ENCODE measurements around the gene TCF4. TPM values are rescaled to one million over a fixed set of nuclear protein-coding genes. Genes with fewer than 3 reads are reported as not detected.

TCF4 gene
- total RNA-seq, 1 donor from 2014 or later = 3.9 TPM

DNA sequence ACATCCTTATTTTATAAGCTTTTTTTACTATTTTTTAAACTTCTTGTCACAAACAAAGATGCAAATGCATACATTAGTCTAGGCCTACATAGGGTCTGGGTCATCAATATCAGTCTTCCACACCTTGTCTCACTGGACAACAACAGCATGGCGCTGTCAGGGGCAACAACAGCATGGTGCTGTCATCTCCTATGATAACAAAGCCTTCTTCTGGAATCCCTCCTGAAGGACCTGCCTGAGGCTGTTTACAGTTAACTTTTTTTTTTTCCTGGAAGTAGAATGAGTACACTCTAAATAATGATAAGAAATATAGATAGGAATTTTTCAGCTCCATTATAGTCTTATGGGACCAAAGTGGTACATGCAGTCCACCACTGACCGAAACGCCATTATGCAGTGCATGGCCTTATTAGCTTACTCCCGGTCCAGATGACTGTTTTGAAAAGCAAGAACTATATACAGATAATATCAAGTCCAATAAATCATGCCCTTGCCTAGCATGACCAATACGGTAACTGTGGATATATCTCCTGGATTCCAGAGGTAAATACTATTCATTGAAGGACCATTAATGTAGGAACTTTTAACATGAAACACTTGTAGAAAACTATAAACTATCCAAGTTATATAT, 38.4 kb downstream of the TCF4 start:
- intact Hi-C loops (cut with micrococcal nuclease) = no loop called here

DNA sequence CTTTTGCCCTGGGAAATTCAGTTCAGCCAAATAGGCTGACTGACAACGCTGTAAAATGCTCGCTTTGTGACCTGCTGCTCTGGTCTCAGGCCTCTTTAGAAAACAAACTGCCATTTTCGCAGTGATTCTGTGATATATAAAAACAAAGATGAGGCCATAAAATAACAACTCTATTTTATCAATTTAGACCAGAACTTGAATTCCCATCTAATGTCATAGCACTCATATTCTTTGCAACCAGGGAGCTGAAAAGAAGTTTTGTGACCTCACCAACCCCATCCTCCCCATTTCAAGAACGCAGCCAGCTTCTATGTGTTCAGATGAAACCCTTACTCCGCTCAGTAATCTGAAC, 40.3 kb downstream of the TCF4 start:
- intact Hi-C loops (cut with micrococcal nuclease) = no loop called here

DNA sequence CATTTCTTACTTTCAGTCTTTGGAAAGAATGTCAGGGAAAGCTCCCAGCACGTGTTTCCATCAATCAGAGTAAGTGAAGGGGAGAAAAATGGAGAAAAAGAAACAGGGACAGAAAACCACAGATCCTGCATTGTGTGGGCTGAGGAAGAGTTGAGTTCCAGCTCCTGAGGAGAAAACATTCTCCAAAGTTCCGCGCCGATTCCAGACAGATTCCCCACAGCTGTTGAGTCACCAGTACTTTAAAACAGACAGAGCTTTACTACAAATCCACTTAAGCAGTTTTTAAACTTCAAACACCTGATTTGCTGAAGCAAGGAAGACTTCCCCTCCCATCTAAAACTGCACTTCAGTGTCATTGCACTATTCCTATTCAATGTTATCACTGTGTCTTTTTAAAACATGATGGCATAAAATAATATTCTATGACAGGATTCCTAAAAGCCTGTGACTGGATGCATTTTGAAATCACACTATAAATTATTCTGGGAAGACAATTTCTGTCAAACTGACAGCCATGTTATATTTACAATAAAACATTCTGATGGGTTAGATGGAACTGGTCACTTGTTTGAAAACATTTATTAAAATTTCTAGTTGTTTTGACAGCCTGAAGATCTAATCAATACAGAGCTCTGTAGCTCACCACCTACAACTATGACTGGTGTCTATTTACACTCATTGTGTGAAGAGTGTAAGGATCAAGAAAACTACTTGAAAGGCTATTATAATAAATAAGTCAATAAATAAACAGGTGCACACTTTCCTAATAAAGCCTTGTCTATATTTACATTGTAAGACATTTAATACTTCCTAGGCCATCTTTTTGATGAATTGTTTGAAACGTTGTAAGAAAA, 40.9 kb downstream of the TCF4 start:
- intact Hi-C loops (cut with micrococcal nuclease) = no loop called here

DNA sequence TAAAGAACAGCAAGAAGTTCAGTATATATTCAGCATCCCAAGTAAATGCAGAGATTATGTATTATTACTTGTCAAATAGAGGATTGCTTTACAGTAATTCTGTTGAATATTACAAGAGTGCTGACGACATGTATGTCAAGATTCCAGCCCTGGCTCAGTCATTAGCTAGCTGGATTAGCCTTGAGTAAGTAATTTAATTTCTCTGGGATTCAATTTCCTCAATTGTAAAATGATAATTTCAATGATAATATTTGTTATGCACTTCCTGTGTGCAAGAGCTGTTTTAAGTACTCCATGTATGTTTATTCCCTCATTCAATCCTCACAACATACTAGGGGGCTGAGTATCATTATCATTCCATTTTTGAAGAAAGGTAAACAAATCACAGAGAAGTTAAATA, 44.0 kb downstream of the TCF4 start:
- intact Hi-C loops (cut with micrococcal nuclease) = no loop called here

DNA sequence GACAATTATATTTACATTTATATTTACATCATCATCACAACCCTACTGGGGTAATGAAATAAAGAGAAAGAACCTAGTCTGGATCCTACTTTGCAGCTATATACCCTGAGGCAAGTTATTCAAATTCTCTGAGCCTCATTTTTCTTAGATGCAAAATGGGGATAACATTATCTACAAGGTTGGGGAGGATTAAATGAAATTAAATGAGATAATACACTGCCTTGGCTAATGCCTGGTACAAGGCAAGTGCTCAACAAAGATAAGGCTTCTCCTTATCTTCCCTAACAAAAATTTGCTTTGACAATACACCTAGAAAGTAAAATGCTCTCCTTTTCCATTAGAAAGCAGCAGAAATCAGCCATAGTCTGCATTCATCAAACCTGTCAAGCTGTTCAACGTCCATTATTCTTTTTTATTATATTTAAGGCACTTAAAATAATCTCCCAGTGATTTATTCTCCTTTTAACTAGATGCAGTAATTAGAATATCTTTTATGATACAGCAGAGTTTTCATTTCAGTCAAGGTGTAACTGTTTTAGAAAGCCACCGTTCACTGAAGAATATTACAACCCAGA, 44.8 kb downstream of the TCF4 start:
- intact Hi-C loops (cut with micrococcal nuclease) = no loop called here

DNA sequence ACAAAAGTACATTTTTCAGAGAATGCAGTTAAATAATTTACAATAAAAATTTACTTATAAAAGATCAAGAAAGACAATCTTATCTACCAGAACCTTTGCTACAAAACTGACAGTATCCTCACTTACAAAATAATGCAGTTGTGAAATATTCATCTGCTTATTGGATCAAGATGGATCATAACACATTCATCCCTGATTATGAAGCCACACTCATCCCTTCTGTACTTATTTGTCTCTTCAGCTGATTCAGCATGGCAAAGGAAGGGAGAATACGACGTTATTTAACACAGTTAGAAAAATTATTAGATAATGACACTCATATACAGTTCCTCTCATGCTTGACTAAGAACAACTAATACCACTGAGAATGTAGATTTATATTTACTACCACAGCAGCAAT, 46.4 kb downstream of the TCF4 start:
- intact Hi-C loops (cut with micrococcal nuclease) = no loop called here

DNA sequence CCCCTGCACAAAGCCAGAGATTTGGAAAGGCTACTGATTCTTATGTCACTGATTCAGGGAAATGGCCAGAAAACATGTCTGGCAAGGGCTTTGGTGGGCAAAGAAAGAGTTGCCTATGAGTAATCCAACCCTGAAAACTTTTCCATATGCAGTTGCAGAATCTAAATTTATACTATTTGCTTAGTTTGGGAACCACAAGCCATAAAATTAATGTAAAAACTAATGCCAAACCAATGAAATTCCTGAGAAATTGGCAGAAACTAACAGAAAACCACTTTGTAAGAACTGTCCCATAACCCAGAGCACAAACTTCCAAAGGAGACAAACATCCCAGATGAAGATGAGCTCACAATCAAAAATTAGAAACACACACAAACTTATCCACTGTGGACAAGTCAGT, 48.8 kb downstream of the TCF4 start:
- intact Hi-C loops (cut with micrococcal nuclease) = no loop called here

DNA sequence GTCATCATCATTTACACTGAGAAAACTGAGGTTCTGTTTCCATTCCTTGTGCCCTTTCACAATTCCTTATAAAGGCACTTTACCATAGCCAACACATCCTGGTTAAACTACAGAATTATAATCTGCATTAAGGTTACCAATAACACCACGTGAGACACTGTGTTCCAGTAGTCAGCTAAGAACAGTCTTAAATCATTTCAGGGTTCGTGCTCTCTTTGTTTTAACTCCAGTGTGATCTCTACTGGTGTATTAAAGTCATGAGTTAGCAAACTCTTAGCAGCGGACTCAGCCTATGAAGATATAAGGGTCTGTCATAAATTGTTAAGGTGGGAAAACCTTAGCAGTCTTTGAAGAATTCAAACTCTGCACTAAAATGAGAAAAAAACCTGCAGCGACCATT, 53.0 kb downstream of the TCF4 start:
- intact Hi-C loops (cut with micrococcal nuclease) = no loop called here

DNA sequence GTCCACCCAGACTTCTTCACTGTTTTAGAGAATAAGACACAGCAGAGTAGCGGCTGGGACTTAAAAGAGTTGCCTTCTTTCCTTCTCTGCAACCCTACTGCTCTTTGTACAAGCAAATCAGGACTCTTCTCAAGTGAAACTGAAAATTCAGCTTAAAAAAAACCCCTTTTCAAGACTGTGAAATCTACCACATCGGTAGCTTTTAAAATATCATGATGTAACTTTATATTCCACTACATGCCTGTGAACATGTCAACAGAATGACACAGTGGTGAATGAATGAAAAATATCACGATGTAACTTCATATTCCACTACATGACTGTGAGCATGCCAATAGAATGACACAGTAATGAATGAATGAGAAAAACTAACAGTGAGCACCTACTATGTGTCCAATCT, 53.4 kb downstream of the TCF4 start:
- intact Hi-C loops (cut with micrococcal nuclease) = no loop called here

DNA sequence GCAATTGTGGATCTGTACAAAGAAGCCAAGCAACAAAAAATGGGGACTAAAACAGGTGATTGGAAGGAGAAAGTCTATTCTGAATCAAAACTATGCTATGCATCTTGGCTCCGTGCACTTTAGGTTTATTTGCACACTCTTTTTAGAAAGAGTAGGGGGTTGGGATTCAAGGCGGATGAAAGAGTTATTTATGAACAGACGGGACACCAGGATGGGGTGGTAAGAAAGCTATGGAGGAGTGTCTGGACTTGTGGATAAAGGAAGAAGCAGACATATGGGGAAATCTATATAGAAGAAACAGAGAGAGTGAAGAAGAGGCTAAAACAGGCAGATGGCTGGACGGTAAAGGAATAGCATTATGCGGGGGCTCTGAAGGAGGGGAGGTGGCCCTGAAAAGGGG, 57.8 kb downstream of the TCF4 start:
- intact Hi-C loops (cut with micrococcal nuclease) = no loop called here

DNA sequence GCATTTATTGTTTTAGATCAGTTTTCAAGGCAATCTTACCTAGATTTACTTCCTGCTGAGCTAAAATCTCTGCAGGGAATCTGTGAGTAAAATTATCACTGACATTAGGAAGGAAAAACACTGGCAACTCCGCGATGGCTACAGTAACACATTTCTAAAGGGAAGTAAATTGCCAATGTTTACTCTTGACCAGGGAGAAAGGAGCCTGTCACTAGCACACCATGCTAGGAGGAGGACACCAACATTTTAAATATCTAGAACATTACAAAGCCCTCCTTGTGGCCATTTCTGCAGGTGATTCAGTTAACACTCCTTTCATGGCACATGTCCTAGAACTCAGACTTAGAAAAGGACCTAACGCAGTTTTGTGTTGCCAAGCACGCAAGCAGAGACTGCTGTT, 58.4 kb downstream of the TCF4 start:
- intact Hi-C loops (cut with micrococcal nuclease) = no loop called here

DNA sequence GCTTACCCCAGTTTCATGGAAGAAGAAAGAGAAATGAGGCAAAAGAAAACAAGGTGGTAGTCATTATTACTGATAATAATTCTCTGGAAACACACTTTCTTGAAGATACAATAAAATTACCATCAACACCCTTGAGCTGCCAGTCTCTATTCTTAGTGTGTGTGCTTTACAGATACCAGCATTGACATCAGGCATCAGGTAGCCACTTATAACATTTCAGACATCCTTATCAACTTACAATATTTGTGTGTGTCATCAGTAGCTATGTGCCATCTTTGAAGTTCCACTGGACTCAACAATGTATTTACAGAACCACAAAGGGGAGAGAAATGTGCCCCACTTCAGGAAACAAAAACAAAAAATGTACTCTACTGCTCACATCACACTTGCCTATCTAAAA, 62.1 kb downstream of the TCF4 start:
- intact Hi-C loops (cut with micrococcal nuclease) = no loop called here

DNA sequence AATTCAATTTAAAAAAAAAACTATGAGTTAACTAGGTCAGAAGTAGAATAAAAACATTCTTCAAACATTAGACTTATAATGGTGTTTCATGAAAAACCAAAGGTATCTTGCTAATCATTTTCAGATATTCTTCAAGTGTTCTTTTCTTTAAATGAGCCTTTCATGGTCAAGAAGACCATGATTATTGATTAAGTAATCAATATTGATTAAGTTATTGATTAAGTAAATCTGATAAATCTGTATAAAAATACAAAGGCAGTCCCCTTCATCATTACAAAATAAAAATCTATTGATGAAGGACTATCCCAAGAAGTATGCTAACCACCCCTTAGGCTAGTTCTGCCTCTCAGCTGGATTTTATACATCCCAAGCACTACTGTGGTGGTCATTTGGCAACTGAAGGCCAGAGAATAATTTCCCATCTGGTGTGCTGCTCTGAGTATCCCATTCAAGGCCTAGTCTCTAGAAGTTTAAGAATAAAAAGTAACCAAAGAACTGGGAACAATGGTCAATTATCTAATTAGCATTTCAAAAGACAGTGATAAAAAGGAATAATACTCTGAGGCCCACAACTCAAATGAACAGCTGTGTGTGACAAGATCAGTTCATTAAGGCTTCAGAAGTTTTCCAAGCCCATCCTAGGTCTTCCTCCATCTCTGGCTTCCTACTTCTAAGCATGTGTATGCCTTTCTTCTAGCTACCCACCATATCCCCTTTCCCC, 63.5 kb downstream of the TCF4 start:
- intact Hi-C loops (cut with micrococcal nuclease) = no loop called here

DNA sequence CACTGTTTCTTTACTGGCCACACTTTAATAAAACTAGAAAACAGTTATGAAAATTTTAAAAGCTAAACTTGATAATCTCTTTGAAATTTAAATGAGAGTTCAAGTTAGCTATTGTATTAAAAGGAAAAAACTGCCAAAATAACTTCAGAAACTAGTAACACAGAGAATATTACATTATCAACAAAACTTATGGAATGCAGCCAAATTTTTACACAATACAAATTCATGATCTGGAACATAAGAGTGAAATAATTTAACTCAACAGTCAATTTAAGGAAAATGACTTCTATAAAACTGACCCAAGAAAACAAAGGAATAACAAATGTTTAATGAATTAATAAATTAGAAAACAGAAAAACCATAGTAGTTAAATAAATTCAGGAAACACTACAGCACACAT, 65.0 kb downstream of the TCF4 start:
- intact Hi-C loops (cut with micrococcal nuclease) = no loop called here

DNA sequence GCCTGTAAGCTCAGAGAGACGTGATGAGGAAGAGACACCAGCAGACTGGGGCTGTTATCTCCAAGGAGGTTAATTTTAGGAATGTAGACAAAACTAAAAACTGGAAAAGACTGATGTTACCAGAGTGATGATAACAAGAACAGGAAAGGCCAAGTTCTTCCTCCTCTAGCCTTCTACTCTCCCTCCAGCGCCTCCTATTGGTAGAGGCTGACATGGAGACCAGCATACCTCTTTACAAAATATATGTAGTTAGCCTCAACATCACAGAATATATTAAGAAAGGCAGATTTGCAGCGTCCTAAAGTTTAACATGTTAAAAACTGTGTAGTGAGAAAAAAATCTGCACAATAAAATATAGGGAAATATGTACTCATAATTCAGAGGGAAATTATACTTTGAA, 66.0 kb downstream of the TCF4 start:
- intact Hi-C loops (cut with micrococcal nuclease) = loop anchor here (1.0 kb wide), 1 partner anchor 107 kb away; no protein-coding TSS in a partner anchor

DNA sequence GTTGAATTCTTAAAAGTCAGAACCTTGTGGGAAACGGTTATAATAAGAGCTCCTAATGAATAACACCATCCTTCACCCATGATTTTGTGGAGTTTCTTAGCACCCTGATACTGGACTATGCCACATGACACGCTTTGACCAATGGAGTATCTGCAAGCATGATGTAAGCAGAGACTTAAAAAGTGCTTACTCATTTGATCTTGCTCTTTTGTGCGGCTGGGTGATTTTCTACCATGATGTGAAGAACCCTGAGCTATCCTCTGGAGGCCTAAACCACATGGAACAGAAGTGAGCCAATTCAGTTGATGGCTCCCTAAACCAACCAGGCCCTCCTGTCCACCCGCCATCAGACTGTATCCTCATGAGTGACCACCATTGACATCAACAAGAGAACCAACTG, 70.9 kb downstream of the TCF4 start:
- intact Hi-C loops (cut with micrococcal nuclease) = loop anchor here (5.0 to 10.0 kb wide), 2 partner anchors 50 to 598 kb away; no protein-coding TSS in a partner anchor

DNA sequence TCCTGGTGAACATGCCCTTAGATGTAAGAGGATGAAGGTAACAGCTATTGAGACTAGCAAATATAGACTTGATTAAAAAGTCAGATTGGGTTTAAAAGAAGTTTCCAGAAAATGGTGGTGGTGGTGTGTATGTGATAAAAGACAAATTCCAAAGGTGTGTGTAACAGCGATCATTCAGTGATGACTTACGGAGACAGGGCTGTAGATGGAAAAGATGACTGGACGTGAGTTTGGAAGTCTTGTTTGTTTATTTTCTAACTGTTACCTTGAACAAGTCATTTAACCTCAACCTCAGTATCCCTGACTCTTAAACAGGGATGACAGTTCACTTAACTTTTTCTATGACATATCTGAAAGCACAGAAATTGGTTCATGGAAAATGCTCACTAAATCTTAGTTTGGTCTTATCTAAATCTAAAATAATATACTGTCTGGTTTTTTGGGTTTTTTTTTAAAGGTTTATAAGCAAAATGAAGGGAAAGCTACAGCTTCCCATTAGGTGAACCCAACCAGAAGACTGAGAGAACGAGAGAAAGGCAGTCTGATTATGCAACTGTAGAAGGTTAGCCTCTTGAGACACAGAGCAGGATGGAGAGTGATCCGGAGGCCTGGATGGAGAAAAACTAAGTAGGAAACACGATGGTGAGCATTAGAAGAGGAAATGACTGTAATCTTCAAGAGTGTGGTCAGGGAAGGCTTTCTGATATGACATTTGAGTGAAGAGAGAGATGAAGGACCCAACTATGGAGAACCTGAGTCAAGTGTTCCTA, 71.9 kb downstream of the TCF4 start:
- intact Hi-C loops (cut with micrococcal nuclease) = loop anchor here (5.0 to 10.0 kb wide), 2 partner anchors 51 to 599 kb away; no protein-coding TSS in a partner anchor

DNA sequence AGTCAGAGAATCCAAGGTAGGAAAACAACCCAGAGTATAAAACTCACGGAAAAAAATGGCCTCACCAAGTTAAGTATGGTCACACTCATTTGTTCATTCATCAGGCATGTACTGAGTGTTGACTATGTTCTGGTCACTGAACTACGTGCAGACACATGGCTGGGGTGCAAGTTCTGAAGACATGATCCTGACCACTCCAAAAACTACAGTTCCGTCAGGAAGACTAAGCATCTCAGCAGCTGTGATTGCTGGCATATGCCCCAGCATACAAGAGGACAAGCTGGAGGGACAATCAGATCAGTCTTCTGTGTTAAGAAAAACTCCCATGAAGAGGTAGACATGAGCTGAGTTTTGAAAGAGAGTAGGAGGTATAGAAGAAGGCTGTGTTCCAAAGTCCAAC, 72.8 kb downstream of the TCF4 start:
- intact Hi-C loops (cut with micrococcal nuclease) = loop anchor here (5.0 to 10.0 kb wide), 2 partner anchors 52 to 600 kb away; no protein-coding TSS in a partner anchor

DNA sequence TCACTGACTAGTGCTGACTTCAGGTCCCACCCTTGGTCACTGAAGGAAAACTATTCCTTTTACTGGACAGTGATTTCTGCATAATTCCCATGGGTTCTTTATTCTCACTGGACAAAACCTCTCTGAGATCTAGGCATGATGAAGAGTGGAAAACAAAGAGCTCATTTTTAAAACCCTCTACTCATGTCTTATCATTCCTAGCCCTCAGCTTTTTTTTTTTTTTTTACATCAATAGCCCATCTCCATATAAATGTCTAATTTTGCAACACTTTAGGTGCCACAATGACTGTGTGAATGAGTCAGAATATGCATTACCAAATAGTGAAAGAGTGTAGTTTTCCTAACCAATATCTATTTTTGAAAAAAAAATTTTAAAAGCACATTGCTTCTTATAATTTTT, 74.8 kb downstream of the TCF4 start:
- intact Hi-C loops (cut with micrococcal nuclease) = loop anchor here (10.0 kb wide), 1 partner anchor 602 kb away; no protein-coding TSS in a partner anchor

DNA sequence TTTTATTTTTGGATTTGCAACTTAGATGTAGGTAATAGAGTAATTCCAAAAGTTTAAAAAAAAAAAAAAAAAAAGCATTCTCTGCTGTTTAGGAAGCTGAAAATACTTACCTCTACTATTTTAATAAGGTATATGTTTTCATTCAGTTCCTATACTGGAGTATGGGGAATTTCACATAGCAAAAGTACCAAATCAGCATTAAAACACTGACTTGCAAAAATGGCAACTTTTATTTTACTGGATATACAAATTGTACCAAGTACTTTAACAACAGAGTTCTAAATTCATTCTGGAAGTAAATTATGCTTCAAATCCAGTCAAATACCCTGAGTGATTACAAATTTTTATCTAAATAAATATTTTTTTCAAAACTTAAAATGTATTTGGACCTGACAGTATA, 76.7 kb downstream of the TCF4 start:
- intact Hi-C loops (cut with micrococcal nuclease) = loop anchor here (10.0 kb wide), 1 partner anchor 604 kb away; no protein-coding TSS in a partner anchor

DNA sequence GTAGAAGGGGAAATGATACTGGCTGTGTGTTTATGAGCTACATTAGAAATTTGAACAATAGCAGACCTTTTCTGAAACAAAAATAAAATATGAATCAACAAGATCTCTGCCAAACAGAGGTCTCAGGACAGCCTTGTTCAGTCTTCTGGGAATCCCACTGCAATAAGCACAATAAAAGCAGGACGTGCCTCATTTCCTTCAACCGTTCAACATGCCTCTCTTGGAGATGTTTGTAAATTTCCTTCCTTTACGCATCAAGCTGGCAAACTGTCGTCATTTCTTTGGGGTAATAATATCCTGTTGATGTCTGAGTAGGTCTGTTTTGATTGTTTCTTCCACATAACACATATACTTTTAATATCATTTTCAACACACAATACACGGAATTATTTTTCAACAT, 77.2 kb downstream of the TCF4 start:
- intact Hi-C loops (cut with micrococcal nuclease) = loop anchor here (10.0 kb wide), 1 partner anchor 604 kb away; no protein-coding TSS in a partner anchor

Measured in T-helper 1 cell treated with Interleukin-12 subunit alpha and Interleukin-12 subunit beta and Interleukin-4 antibody, amounts not matched to agents 30 ng/mL and 1 ng/mL, for 36 hours (primary cell).